Skeletal muscle tissue (tissue), 4 donors: Measurements from ENCODE around the gene ARHGAP15. TPM values are rescaled to one million over a fixed set of nuclear protein-coding genes. Genes with fewer than 3 reads are reported as not detected.

ENCODE experiments used
- H3K27ac ChIP-seq: one replicate; pipeline ENCODE4 v1.7.0; 2013; ENCODE audit warnings: mild to moderate bottlenecking, low read depth, low read length, inconsistent platforms
- H3K27me3 ChIP-seq, 3 donors: one replicate each; pipeline ENCODE4 v1.7.0; 2013; ENCODE audit warnings: low read length in 3 of 3; ENCODE audit not compliant: control insufficient read depth in 3 of 3, insufficient read depth in 3 of 3
- H3K36me3 ChIP-seq, 3 donors: one replicate each; pipeline ENCODE4 v1.7.0; 2013; ENCODE audit warnings: low read length in 3 of 3; ENCODE audit not compliant: control insufficient read depth in 3 of 3, insufficient read depth in 3 of 3
- H3K4me1 ChIP-seq, 3 donors: one replicate each; pipeline ENCODE4 v1.7.0; 2013; ENCODE audit warnings: low read length in 3 of 3, mild to moderate bottlenecking in 3 of 3; ENCODE audit not compliant: control insufficient read depth in 3 of 3, insufficient read depth in 3 of 3
- H3K4me3 ChIP-seq, 3 donors: one replicate each; pipeline ENCODE4 v1.7.0; 2013; ENCODE audit warnings: low read length in 3 of 3
- H3K9ac ChIP-seq, 3 donors: one replicate each; pipeline ENCODE4 v1.7.0; 2013; ENCODE audit warnings: low read length in 3 of 3, mild to moderate bottlenecking in 3 of 3, moderate library complexity in 2 of 3, low read depth in 1 of 3
- H3K9me3 ChIP-seq, 3 donors: one replicate each; pipeline ENCODE4 v1.7.0; 2013; ENCODE audit warnings: low read length in 3 of 3; ENCODE audit not compliant: control insufficient read depth in 3 of 3
- total RNA-seq: library from RNA; depleted of rRNA; stranded (reverse); fragments of >200 nt; gene quantifications from one replicate; pipeline ENCODE4 v1.2.3, GENCODE V29; 2014
- donor health status: Osteomylitis.

The ARHGAP15 gene
- total RNA-seq, 1 donor from 2014 or later = 33.9 TPM

- no peaks in the 10 kb centered on the region for H3K36me3 ChIP-seq
- no peak overlapping the region for H3K4me3 ChIP-seq
- no peak overlapping the region for H3K9ac ChIP-seq
Observed at GRCh38 chr2:143499061-143499460, 369.8 kb downstream of the ARHGAP15 start.

GRCh38 chr2:143501106-143501676 lies 372.0 kb downstream of the ARHGAP15 start:
- H3K9me3 ChIP-seq = no peaks in the 10 kb centered on the region
- H3K4me1 ChIP-seq = no peaks in the 10 kb centered on the region
- no peak overlapping the region for H3K9ac ChIP-seq
- H3K4me3 ChIP-seq = no peak overlapping the region
- H3K27ac ChIP-seq = no peak overlapping the region
- no peaks in the 10 kb centered on the region for H3K27me3 ChIP-seq
- H3K36me3 ChIP-seq = no peaks in the 10 kb centered on the region

More at GRCh38 chr2:143499061-143499460, 369.8 kb downstream of the ARHGAP15 start:
- H3K27ac ChIP-seq = no peak overlapping the region
- no peaks in the 10 kb centered on the region for H3K27me3 ChIP-seq
- H3K4me1 ChIP-seq = no peaks in the 10 kb centered on the region
- no peaks in the 10 kb centered on the region for H3K9me3 ChIP-seq

- Histone ChIP-seq H3K9me3 (no peaks in the 10 kb centered on the region), H3K9ac (no peak overlapping the region), H3K4me3 (no peak overlapping the region), H3K27ac (no peak overlapping the region), H3K36me3 (no peaks in the 10 kb centered on the region), H3K27me3 (no peaks in the 10 kb centered on the region), H3K4me1 (no peaks in the 10 kb centered on the region)
Observed at GRCh38 chr2:143503280-143503679, 374.1 kb downstream of the ARHGAP15 start.

GRCh38 chr2:143504397-143504796 lies 375.2 kb downstream of the ARHGAP15 start:
- no peak overlapping the region for H3K4me3 ChIP-seq
- H3K4me1 ChIP-seq = no peaks in the 10 kb centered on the region
- H3K9me3 ChIP-seq = no peaks in the 10 kb centered on the region
- no peak overlapping the region for H3K27ac ChIP-seq
- H3K36me3 ChIP-seq = no peaks in the 10 kb centered on the region
- no peak overlapping the region for H3K9ac ChIP-seq
- H3K27me3 ChIP-seq = no peaks in the 10 kb centered on the region

- Histone ChIP-seq H3K4me3 (no peak overlapping the region), H3K9me3 (no peaks in the 10 kb centered on the region), H3K27ac (no peak overlapping the region), H3K36me3 (no peaks in the 10 kb centered on the region), H3K4me1 (no peaks in the 10 kb centered on the region), H3K27me3 (no peaks in the 10 kb centered on the region), H3K9ac (no peak overlapping the region)
Observed at GRCh38 chr2:143505542-143505941, 376.3 kb downstream of the ARHGAP15 start.

- H3K27ac ChIP-seq = no peak overlapping the region
- H3K27me3 ChIP-seq = no peaks in the 10 kb centered on the region
- H3K9me3 ChIP-seq = no peaks in the 10 kb centered on the region
- no peaks in the 10 kb centered on the region for H3K4me1 ChIP-seq
- H3K9ac ChIP-seq = no peak overlapping the region
- H3K36me3 ChIP-seq = no peaks in the 10 kb centered on the region
- peak overlapping the region in 1 of 3 donors; percentile 33 for H3K4me3 ChIP-seq
Observed at GRCh38 chr2:143513081-143513480, 383.9 kb downstream of the ARHGAP15 start.

GRCh38 chr2:143514413-143514812 lies 385.2 kb downstream of the ARHGAP15 start:
- Histone ChIP-seq H3K9ac (no peak overlapping the region), H3K27me3 (no peaks in the 10 kb centered on the region), H3K36me3 (no peaks in the 10 kb centered on the region), H3K4me1 (no peaks in the 10 kb centered on the region), H3K27ac (no peak overlapping the region), H3K4me3 (no peak overlapping the region), H3K9me3 (no peaks in the 10 kb centered on the region)

GRCh38 chr2:143515318-143515717 lies 386.1 kb downstream of the ARHGAP15 start:
- no peak overlapping the region for H3K27ac ChIP-seq
- no peaks in the 10 kb centered on the region for H3K36me3 ChIP-seq
- no peaks in the 10 kb centered on the region for H3K27me3 ChIP-seq
- H3K4me1 ChIP-seq = no peaks in the 10 kb centered on the region
- H3K9me3 ChIP-seq = no peaks in the 10 kb centered on the region
- no peak overlapping the region for H3K4me3 ChIP-seq
- no peak overlapping the region for H3K9ac ChIP-seq

GRCh38 chr2:143519521-143519920 lies 390.3 kb downstream of the ARHGAP15 start:
- Histone ChIP-seq H3K4me1 (peaks cover 0 to under 1% (median 0%) of the 10 kb centered on the region in 3 donors), H3K9ac (no peak overlapping the region), H3K9me3 (no peaks in the 10 kb centered on the region), H3K36me3 (no peaks in the 10 kb centered on the region), H3K27me3 (no peaks in the 10 kb centered on the region), H3K4me3 (no peak overlapping the region), H3K27ac (no peak overlapping the region)

- H3K27ac ChIP-seq = no peak overlapping the region
Observed at GRCh38 chr2:143521396-143521795, 392.2 kb downstream of the ARHGAP15 start.

More at GRCh38 chr2:143521396-143521795, 392.2 kb downstream of the ARHGAP15 start:
- Histone ChIP-seq H3K27me3 (no peaks in the 10 kb centered on the region), H3K4me3 (no peak overlapping the region), H3K9ac (no peak overlapping the region), H3K36me3 (no peaks in the 10 kb centered on the region), H3K4me1 (peaks cover 0 to 6% (median 5%) of the 10 kb centered on the region in 3 donors), H3K9me3 (no peaks in the 10 kb centered on the region)
